Gastroesophageal sphincter (tissue), 4 donors: ENCODE data around the gene POGLUT2. TPM values are rescaled to one million over a fixed set of nuclear protein-coding genes. Genes with fewer than 3 reads are reported as not detected.
A peak's percentile ranks its signal among the peaks of the same experiment; 100 is the strongest.

Experiments used
- ATAC-seq: fragments of 150-250 bp; one replicate; pipeline ENCODE4 v1.9.1; 2016; ENCODE audit warnings: mild to moderate bottlenecking, moderate library complexity
- H3K27ac ChIP-seq, 4 donors: fragments of 200-600 bp; sonication (generic) in 3 of 4; 1 replicate in 3 of 4; 2 replicates in 1 of 4; pipeline ENCODE4 v1.5.1; 2016 to 2019
- H3K27me3 ChIP-seq: fragments of 200-600 bp; sonication (generic); one replicate; pipeline ENCODE4 v1.5.1; 2019
- H3K36me3 ChIP-seq, 2 donors: fragments of 200-600 bp; sonication (generic); one replicate each; pipeline ENCODE4 v1.5.1; 2019; ENCODE audit warnings: control low read depth in 1 of 2
- H3K4me1 ChIP-seq, 3 donors: fragments of 200-600 bp; sonication (generic); 1 replicate in 2 of 3; 2 replicates in 1 of 3; pipeline ENCODE4 v1.5.1; 2016 to 2019; ENCODE audit warnings: control low read depth in 2 of 3
- H3K4me3 ChIP-seq, 2 donors: fragments of 200-600 bp; sonication (generic); one replicate each; pipeline ENCODE4 v1.5.1; 2019; ENCODE audit warnings: mild to moderate bottlenecking in 1 of 2, moderate library complexity in 1 of 2
- H3K9me3 ChIP-seq, 3 donors: fragments of 200-600 bp; sonication (generic); one replicate each; pipeline ENCODE4 v1.5.1; 2017 to 2019; ENCODE audit warnings: control low read depth in 2 of 3
- CTCF ChIP-seq, 4 experiments: fragments of 200-600 bp in 2 of 4; fragments of 450-650 bp in 2 of 4; sonication (generic) in 1 of 4; IDR thresholded peaks; one replicate each; pipeline ENCODE4 v1.5.1; 2017 to 2019; ENCODE audit warnings: antibody characterized with exemption in 4 of 4, mild to moderate bottlenecking in 2 of 4, moderate library complexity in 2 of 4
- EP300 ChIP-seq: sonication (generic); formaldehyde crosslinking; IDR thresholded peaks from one replicate; pipeline ENCODE4 v1.6.1; 2017; ENCODE audit warnings: antibody characterized with exemption, mild to moderate bottlenecking
- POLR2A ChIP-seq, 2 donors: fragments of 450-650 bp; IDR thresholded peaks; one replicate each; pipeline ENCODE4 v1.6.1; 2017; ENCODE audit warnings: antibody characterized with exemption in 2 of 2, mild to moderate bottlenecking in 2 of 2, moderate library complexity in 1 of 2
- POLR2AphosphoS5 ChIP-seq: sonication (generic); formaldehyde crosslinking; IDR thresholded peaks from one replicate; pipeline ENCODE4 v1.6.1; 2017; ENCODE audit warnings: antibody characterized with exemption
- WGBS, 2 donors: methylation state at CpG; one replicate each; pipeline ENCODE4 v1.1.5; 2018; ENCODE audit warnings: low coverage in 1 of 2; 5-methylcytosine and 5-hydroxymethylcytosine counted together
- total RNA-seq, 4 donors: library from RNA; depleted of rRNA; stranded (reverse); fragments of >200 nt; gene quantifications; one replicate each; pipeline ENCODE4 v1.1.0, GENCODE V29; 2016

Gene POGLUT2
- total RNA-seq, result 10 to 100 TPM in 1 of 4 donors, 1 to 10 TPM in 3; 3.5 to 17.9 (median 6.9) TPM

- no peaks in the 10 kb centered on the region for H3K9me3 ChIP-seq
- no peak for TF ChIP-seq CTCF (IDR thresholded peaks at IDR 0.05)
- peak; percentile 35 for TF ChIP-seq POLR2AphosphoS5
- H3K36me3 ChIP-seq, result no peaks in the 10 kb centered on the region
- peak within 1 kb of the TSS; percentile 36 to 91 (median 90) for H3K27ac ChIP-seq
- WGBS, 2 donors, result 0% methylated on average over 10 to 15 of the region's 72 CpGs
- H3K27me3 ChIP-seq, result no peaks in the 10 kb centered on the region
- ATAC-seq, result peak; percentile 94
- H3K4me1 ChIP-seq, result peaks cover 0 to 47% (median 7%) of the 10 kb centered on the region in 3 donors
- H3K4me3 ChIP-seq, result peak within 1 kb of the TSS; percentile 63 to 91
Observed at GRCh38 chr13:102798581-102799425, at the start of gene POGLUT2, which contains the start of gene BIVM. Gene POGLUT2 (minus strand): TSS chr13:102798976. CDS start chr13:102798670, 306 bp downstream. Gene BIVM (plus strand): TSS chr13:102799119. CDS start chr13:102807268, 8,149 bp downstream.

GRCh38 chr13:102847272-102848234 lies 48.8 kb upstream of the POGLUT2 start:
- TF ChIP-seq POLR2AphosphoS5 (no peak), EP300 (no peak), CTCF (IDR thresholded peaks at IDR 0.05) (peak; percentile 58 to 71 (median 60))
- H3K4me1 ChIP-seq, result peaks cover 4 to 48% (median 6%) of the 10 kb centered on the region in 3 donors
- peak overlapping the region in 2 of 4 donors; percentile 98 to 99 for H3K27ac ChIP-seq
- 17 to 19% methylated on average over 11 to 12 of the region's 12 CpGs for WGBS, 2 donors
- peaks cover 0 to 11% of the 10 kb centered on the region in 2 donors for H3K36me3 ChIP-seq
- ATAC-seq, result no peak
- peak overlapping the region; percentile 93 to 97 for H3K4me3 ChIP-seq
- no peaks in the 10 kb centered on the region for H3K27me3 ChIP-seq
- no peaks in the 10 kb centered on the region for H3K9me3 ChIP-seq

GRCh38 chr13:102846261-102847015 lies 47.7 kb upstream of the POGLUT2 start:
- Histone ChIP-seq H3K4me3 (peak overlapping the region; percentile 93 to 97), H3K9me3 (no peaks in the 10 kb centered on the region), H3K27ac (peak overlapping the region; percentile 75 to 99 (median 96)), H3K27me3 (no peaks in the 10 kb centered on the region), H3K36me3 (peaks cover 0 to 12% of the 10 kb centered on the region in 2 donors), H3K4me1 (peaks cover 4 to 48% (median 6%) of the 10 kb centered on the region in 3 donors)
- TF ChIP-seq POLR2A (IDR thresholded peaks at IDR 0.05) (no peak), CTCF (IDR thresholded peaks at IDR 0.05) (peak in 1 of 4 experiments; percentile 11)
- ATAC-seq, result peak; percentile 8
- WGBS, 2 donors, result 1 to 2% methylated on average over 14 of the region's 31 CpGs

- Histone ChIP-seq H3K4me1 (peaks cover 4 to 47% (median 6%) of the 10 kb centered on the region in 3 donors), H3K27ac (peak within 1 kb of the TSS; percentile 75 to 99 (median 96)), H3K27me3 (no peaks in the 10 kb centered on the region), H3K4me3 (peak within 1 kb of the TSS; percentile 93 to 97), H3K9me3 (no peaks in the 10 kb centered on the region), H3K36me3 (peaks cover 0 to 18% of the 10 kb centered on the region in 2 donors)
- 0% methylated on average over 9 of the region's 49 CpGs; no CpG with 5 or more reads in 1 of the 2 donors for WGBS, 2 donors
- peak; percentile 97 for TF ChIP-seq POLR2AphosphoS5
- peak; percentile 79 to 81 for TF ChIP-seq POLR2A (IDR thresholded peaks at IDR 0.05)
- TF ChIP-seq EP300, result no peak
- no peak for TF ChIP-seq CTCF (IDR thresholded peaks at IDR 0.05)
- peak; percentile 96 for ATAC-seq
Observed at GRCh38 chr13:102845630-102846260, 47.0 kb upstream of the POGLUT2 start, which contains the start of gene ERCC5. Gene ERCC5 (plus strand): TSS chr13:102846032. CDS start chr13:102846267, 235 bp downstream.
